ENCODE results near the gene PCSK6.
"Not testable (repeated sequence)": the region's sequence is repeated elsewhere in the genome, so short reads cannot be mapped to it uniquely, and the experiment has no call there.

Gene PCSK6

GRCh38 chr15:101296418-101297405, 192.8 kb downstream of the PCSK6 start:
- no peak for TF ChIP-seq CTCF (IDR thresholded peaks at IDR 0.05; ENCODE audit: extremely low read depth, insufficient read depth, missing control alignments)
- no peak for DNase-seq (ENCODE audit: low spot score)
- in situ Hi-C loops (cut with MboI; ENCODE audit: low pct_unique_long_range_greater_than_20kb, low sequenced_read_pairs, unreplicated experiment): loop anchor here (5.0 to 10.0 kb wide), 2 partner anchors 198 to 346 kb away; no protein-coding TSS in a partner anchor

GRCh38 chr15:101295607-101296161, 193.8 kb downstream of the PCSK6 start:
- in situ Hi-C loops (cut with MboI; ENCODE audit: low pct_unique_long_range_greater_than_20kb, low sequenced_read_pairs, unreplicated experiment): loop anchor here (5.0 to 10.0 kb wide), 2 partner anchors 199 to 347 kb away; no protein-coding TSS in a partner anchor
- no peak for DNase-seq (ENCODE audit: low spot score)
- TF ChIP-seq CTCF (IDR thresholded peaks at IDR 0.05; ENCODE audit: extremely low read depth, insufficient read depth, missing control alignments): no peak

GRCh38 chr15:101294731-101295606, 194.5 kb downstream of the PCSK6 start, which contains the start of gene SNRPA1:
SNRPA1 (minus strand) TSS chr15:101295248; CDS start chr15:101295178, 70 bp downstream.
- no peak for TF ChIP-seq CTCF (IDR thresholded peaks at IDR 0.05; ENCODE audit: extremely low read depth, insufficient read depth, missing control alignments)
- in situ Hi-C loops (cut with MboI; ENCODE audit: low pct_unique_long_range_greater_than_20kb, low sequenced_read_pairs, unreplicated experiment): loop anchor here (5.0 to 10.0 kb wide), 2 partner anchors 200 to 347 kb away; no protein-coding TSS in a partner anchor
- peak; percentile 97 for DNase-seq (ENCODE audit: low spot score)

- no peak for TF ChIP-seq CTCF (IDR thresholded peaks at IDR 0.05; ENCODE audit: extremely low read depth, insufficient read depth, missing control alignments)
- in situ Hi-C loops (cut with MboI; ENCODE audit: low pct_unique_long_range_greater_than_20kb, low sequenced_read_pairs, unreplicated experiment): loop anchor here (10.0 kb wide), 1 partner anchor 202 kb away; no protein-coding TSS in a partner anchor
- DNase-seq (ENCODE audit: low spot score): no peak
Observed at GRCh38 chr15:101293122-101293521, 196.4 kb downstream of the PCSK6 start.

GRCh38 chr15:101288905-101289513, 200.5 kb downstream of the PCSK6 start:
- in situ Hi-C loops (cut with MboI; ENCODE audit: low pct_unique_long_range_greater_than_20kb, low sequenced_read_pairs, unreplicated experiment): no loop called here
- TF ChIP-seq CTCF (IDR thresholded peaks at IDR 0.05; ENCODE audit: extremely low read depth, insufficient read depth, missing control alignments): peak; percentile 64
- no peak for DNase-seq (ENCODE audit: low spot score)

GRCh38 chr15:101287342-101287741, 202.2 kb downstream of the PCSK6 start:
- in situ Hi-C loops (cut with MboI; ENCODE audit: low pct_unique_long_range_greater_than_20kb, low sequenced_read_pairs, unreplicated experiment); DNase-seq (ENCODE audit: low spot score): not testable (repeated sequence)

Measured in GM13977 (cell line).